Endothelial cell of umbilical vein (primary cell): ENCODE measurements around the gene AP3S2. TPM values are rescaled to one million over a fixed set of nuclear protein-coding genes. Genes with fewer than 3 reads are reported as not detected.

ENCODE experiments used
- BruUV-seq: library from RNA; stranded (reverse); fragments of 400-500 nt; replicated peaks from 2 replicates; lab custom pipeline; 2021; lab: Mats Ljungman, UMichigan
- CTCF ChIA-PET: fragments of 300-600, 350-600 bp; sonication (Branson Sonifier 250); formaldehyde crosslinking; loops from one replicate; lab custom pipeline; 2021; ENCODE audit warnings: antibody characterized with exemption, inconsistent platforms; lab: Charles Lee
- POLR2A ChIA-PET: fragments of 300-600, 350-600 bp; sonication (Branson Sonifier 250); formaldehyde crosslinking; loops from one replicate; lab custom pipeline; 2021; ENCODE audit warnings: antibody characterized with exemption, inconsistent platforms; lab: Charles Lee
- DNase-seq: peaks from one replicate; pipeline ENCODE4 v3.0.0-alpha.2; 2011; ENCODE audit warnings: low read depth, low spot score
- FAIRE-seq: peaks from 2 replicates; lab custom pipeline; 2011; peaks lifted over from hg19 to GRCh38; lab: Jason Lieb, UNC
- H2AFZ ChIP-seq: 2 replicates; pipeline ENCODE4 v1.6.0; 2012; ENCODE audit warnings: low read depth, low read length, control low read depth, inconsistent platforms
- H3K27ac ChIP-seq: 2 replicates; pipeline ENCODE4 v1.5.1; 2011; ENCODE audit warnings: low read depth, mild to moderate bottlenecking, control low read depth, low read length, moderate library complexity; ENCODE audit not compliant: insufficient read depth
- H3K27me3 ChIP-seq, 2 experiments: 2 replicates each; pipeline versions ENCODE4 v1.6.0 to v1.6.1; 2011; ENCODE audit warnings: low read length in 2 of 2, mixed read lengths in 1 of 2; ENCODE audit not compliant: control insufficient read depth in 2 of 2, insufficient read depth in 2 of 2
- H3K36me3 ChIP-seq, 2 experiments: 2 replicates in 1 of 2; 3 replicates in 1 of 2; pipeline ENCODE4 v1.5.1; 2011; ENCODE audit warnings: low read length in 2 of 2, mild to moderate bottlenecking in 1 of 2, moderate library complexity in 1 of 2; ENCODE audit not compliant: control insufficient read depth in 2 of 2, insufficient read depth in 2 of 2; ENCODE audit errors: extremely low read depth in 1 of 2
- H3K4me1 ChIP-seq: 3 replicates; pipeline ENCODE4 v1.5.1; 2011; ENCODE audit warnings: mild to moderate bottlenecking, low read length; ENCODE audit not compliant: control insufficient read depth, insufficient read depth; ENCODE audit errors: extremely low read depth
- H3K4me2 ChIP-seq: 2 replicates; pipeline ENCODE4 v1.6.1; 2011; ENCODE audit warnings: low read length, control low read depth, mixed read lengths; ENCODE audit not compliant: insufficient read depth
- H3K4me3 ChIP-seq, 3 experiments: fragments of 200-600 bp in 1 of 3; sonication (generic), shearing (Covaris generic) in 1 of 3; replicated peaks in 1 of 3; 2 replicates each; pipeline ENCODE4 v1.5.1; 2011 to 2016; ENCODE audit warnings: control low read depth in 3 of 3, low read length in 3 of 3, mild to moderate bottlenecking in 2 of 3, inconsistent platforms in 1 of 3, low read depth in 1 of 3, moderate library complexity in 1 of 3; ENCODE audit not compliant: insufficient read depth in 1 of 3
- H3K79me2 ChIP-seq: 2 replicates; pipeline ENCODE4 v1.6.0; 2012; ENCODE audit warnings: low read length, inconsistent platforms; ENCODE audit not compliant: control insufficient read depth, insufficient read depth
- H3K9ac ChIP-seq: replicated peaks from 2 replicates; pipeline ENCODE3; 2011; ENCODE audit warnings: low read length, control low read depth; ENCODE audit not compliant: insufficient read depth; ENCODE audit errors: extremely low read depth
- H3K9me1 ChIP-seq: replicated peaks from 3 replicates; pipeline ENCODE4 v1.6.0; 2011; ENCODE audit warnings: mild to moderate bottlenecking, low read length; ENCODE audit not compliant: control insufficient read depth, insufficient read depth; ENCODE audit errors: extremely low read depth
- H3K9me3 ChIP-seq: replicated peaks from 2 replicates; pipeline ENCODE4 v1.5.1; 2012; ENCODE audit warnings: low read length, inconsistent platforms; ENCODE audit not compliant: control insufficient read depth, insufficient read depth
- H4K20me1 ChIP-seq: replicated peaks from 2 replicates; pipeline ENCODE3; 2011; ENCODE audit warnings: mild to moderate bottlenecking, low read length; ENCODE audit not compliant: control insufficient read depth, insufficient read depth; ENCODE audit errors: extremely low read depth
- FOS ChIP-seq: IDR thresholded peaks from 2 replicates; pipeline ENCODE4 v1.6.1; 2011; ENCODE audit warnings: mild to moderate bottlenecking, low read length, moderate library complexity, borderline replicate concordance; ENCODE audit not compliant: insufficient read depth
- JUN ChIP-seq: IDR thresholded peaks from 2 replicates; pipeline ENCODE4 v1.6.1; 2011; ENCODE audit warnings: borderline replicate concordance, low read depth; ENCODE audit not compliant: insufficient read length, insufficient read depth
- MAX ChIP-seq: IDR thresholded peaks from 2 replicates; pipeline ENCODE4 v1.6.1; 2011; ENCODE audit not compliant: insufficient read depth, insufficient read length
- POLR2AphosphoS5 ChIP-seq: IDR thresholded peaks from 2 replicates; pipeline ENCODE4 v1.6.1; 2012; ENCODE audit warnings: low read depth, mild to moderate bottlenecking, control low read depth, low read length, moderate library complexity; ENCODE audit not compliant: insufficient read depth
- dilution Hi-C: fragments of 300-500 bp; cut with MboI; formaldehyde crosslinking; loops from one replicate; pipeline ENCODE4 v1.15.0; 2019; ENCODE audit warnings: low sequenced_read_pairs; ENCODE audit not compliant: extremely low pct_ligation_motif_present
- intact Hi-C: fragments of 100-400 bp; cut with micrococcal nuclease; formaldehyde crosslinking; loops from one replicate; pipeline ENCODE4 v1.10.0; 2022
- polyA plus RNA-seq, 4 experiments: library from polyadenylated mRNA; depleted of rRNA in 3 of 4; stranded (reverse) in 3 of 4; unstranded in 1 of 4; fragments of >200 nt; gene quantifications; 2 replicates each; pipeline versions ENCODE4 v1.2.1 to v1.2.3, GENCODE V29; 2011 to 2012; ENCODE audit warnings: missing spikeins in 1 of 4
- total RNA-seq: library from RNA; stranded (reverse); gene quantifications from 2 replicates; pipeline ENCODE4 v1.2.3, GENCODE V29; 2021

Gene AP3S2
- total and polyA plus RNA-seq, 2 donors (not counting 3 experiments of a cell fraction or from before 2014, with no cell fraction given), result 14.6 to 31.1 TPM

- H3K9me3 ChIP-seq, result no peaks in the 10 kb centered on the region
- no peaks in the 10 kb centered on the region for H3K27me3 ChIP-seq
- no peaks in the 10 kb centered on the region for H3K79me2 ChIP-seq
- no peaks in the 10 kb centered on the region for H4K20me1 ChIP-seq
- no peaks in the 10 kb centered on the region for H3K4me1 ChIP-seq
- no peak overlapping the region for H3K9ac ChIP-seq
- dilution Hi-C loops (no loop called here), intact Hi-C loops (no loop called here)
- no peak for TF ChIP-seq FOS
- no peak for TF ChIP-seq JUN
- no peak for TF ChIP-seq MAX
- H2AFZ ChIP-seq, result no peak overlapping the region
- BruUV-seq, result no TSS peak
- no peak overlapping the region for H3K27ac ChIP-seq
- FAIRE-seq, result no peak
- POLR2A ChIA-PET, result no interaction called here
- H3K36me3 ChIP-seq, result peaks cover 0 to 16% of the 10 kb centered on the region in 2 experiments
- H3K4me3 ChIP-seq, result no peak overlapping the region
- DNase-seq, result no peak
- no peak overlapping the region for H3K4me2 ChIP-seq
- H3K9me1 ChIP-seq, result no peaks in the 10 kb centered on the region
- CTCF ChIA-PET, result interaction anchor here (3.0 kb wide), 1 partner anchor 44 kb away, joined by 16 read pairs; no protein-coding TSS in a partner anchor
These were observed 63.2 kb downstream of the AP3S2 start for GRCh38 chr15:89830639-89831038.

GRCh38 chr15:89829616-89830440 lies 64.0 kb downstream of the AP3S2 start:
- intact Hi-C loops (no loop called here), dilution Hi-C loops (no loop called here)
- Histone ChIP-seq H3K27me3 (no peaks in the 10 kb centered on the region), H3K9ac (no peak overlapping the region), H3K79me2 (no peaks in the 10 kb centered on the region), H3K9me1 (no peaks in the 10 kb centered on the region), H3K4me1 (no peaks in the 10 kb centered on the region), H3K9me3 (no peaks in the 10 kb centered on the region), H3K4me3 (no peak overlapping the region), H2AFZ (no peak overlapping the region), H3K27ac (no peak overlapping the region), H4K20me1 (no peaks in the 10 kb centered on the region), H3K4me2 (no peak overlapping the region), H3K36me3 (peaks cover 0 to 10% of the 10 kb centered on the region in 2 experiments)
- TF ChIP-seq JUN (no peak), MAX (no peak), POLR2AphosphoS5 (no peak)
- CTCF ChIA-PET, result interaction anchor here (1.2 to 3.0 kb wide), 3 partner anchors 8 to 45 kb away, joined by 3 to 16 read pairs (median 7); no protein-coding TSS in a partner anchor
- no TSS peak for BruUV-seq
- POLR2A ChIA-PET, result no interaction called here
- FAIRE-seq, result no peak
- no peak for DNase-seq
